ENCODE data around the gene HCRTR1.
"Not testable (repeated sequence)": the region's sequence is repeated elsewhere in the genome, so short reads cannot be mapped to it uniquely, and the experiment has no call there.

The HCRTR1 gene

GRCh38 chr1:31581821-31582810 lies 35.4 kb upstream of the HCRTR1 start:
- DNase-seq, result no peak

- no peak for DNase-seq
These were observed 34.2 kb upstream of the HCRTR1 start for GRCh38 chr1:31583082-31583994.

- no peak for DNase-seq
These were observed 33.3 kb upstream of the HCRTR1 start for GRCh38 chr1:31583995-31584868.

- no peak for DNase-seq
These were observed 32.4 kb upstream of the HCRTR1 start for GRCh38 chr1:31584869-31585735.

- no peak for DNase-seq
These were observed 31.6 kb upstream of the HCRTR1 start for GRCh38 chr1:31585736-31586365.

GRCh38 chr1:31586376-31587327 lies 30.8 kb upstream of the HCRTR1 start:
- no peak for DNase-seq

- DNase-seq, result not testable (repeated sequence)
These were observed 30.2 kb upstream of the HCRTR1 start for GRCh38 chr1:31587328-31587699.

GRCh38 chr1:31587720-31588423 lies 29.6 kb upstream of the HCRTR1 start:
- peak; percentile 27 to 68 for DNase-seq

GRCh38 chr1:31588751-31589515 lies 28.6 kb upstream of the HCRTR1 start:
- DNase-seq, result no peak

- DNase-seq, result no peak
These were observed 25.9 kb upstream of the HCRTR1 start for GRCh38 chr1:31591425-31592093.

- no peak for DNase-seq
These were observed 25.4 kb upstream of the HCRTR1 start for GRCh38 chr1:31592132-31592531.

GRCh38 chr1:31593136-31593665 lies 24.3 kb upstream of the HCRTR1 start:
- DNase-seq, result no peak

GRCh38 chr1:31593770-31594632 lies 23.5 kb upstream of the HCRTR1 start:
- peak; percentile 21 to 75 for DNase-seq

GRCh38 chr1:31595836-31596736 lies 21.4 kb upstream of the HCRTR1 start:
- DNase-seq, result no peak

GRCh38 chr1:31596737-31597097 lies 20.8 kb upstream of the HCRTR1 start:
- DNase-seq, result no peak

All from NCI-H526 (cell line).